ENCODE data around the gene RPL38. TPM values are rescaled to one million over a fixed set of nuclear protein-coding genes. Genes with fewer than 3 reads are reported as not detected.

The RPL38 gene
- total RNA-seq, 1 donor, result 400 TPM

DNA sequence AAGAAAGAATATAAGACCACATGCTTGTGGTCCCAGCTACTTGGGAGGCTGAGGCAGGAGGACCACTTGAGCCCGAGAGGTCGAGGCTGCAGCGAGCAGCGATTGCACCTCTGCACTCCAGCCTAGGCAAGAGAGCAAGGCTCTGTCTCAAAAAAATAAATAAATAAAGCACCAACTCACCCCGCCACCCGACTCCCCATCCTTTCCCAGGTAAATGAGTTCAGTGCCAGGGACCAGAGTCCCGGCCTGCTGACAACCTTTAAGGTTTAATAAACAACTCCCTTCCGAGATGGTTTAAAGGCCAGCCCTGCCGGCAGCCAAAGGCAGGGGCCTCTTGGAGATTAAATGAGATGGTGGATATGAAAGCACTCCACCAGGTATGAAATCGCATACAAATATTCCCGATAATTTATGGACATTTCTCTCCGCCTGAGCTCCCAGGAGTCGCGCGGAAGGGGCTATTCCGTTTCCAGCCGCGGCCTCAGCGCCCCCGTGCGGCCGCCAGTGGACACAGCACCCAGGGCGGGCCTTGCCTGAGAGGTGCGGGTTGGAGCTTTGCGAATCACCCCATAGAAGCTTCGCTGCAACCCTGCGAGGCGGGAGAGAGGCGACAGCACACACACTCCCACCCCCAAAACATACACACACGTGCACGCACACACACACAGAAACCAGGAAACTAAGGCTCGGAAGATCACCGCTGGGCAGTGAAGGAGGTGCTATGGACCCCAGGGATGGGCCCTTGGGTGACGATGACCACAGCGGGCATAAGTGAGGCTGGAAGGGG lies 4.0 kb upstream of the RPL38 start:
- DNase-seq (ENCODE audit: low read depth), result peak; percentile 43
- TF ChIP-seq, protein P1, sequence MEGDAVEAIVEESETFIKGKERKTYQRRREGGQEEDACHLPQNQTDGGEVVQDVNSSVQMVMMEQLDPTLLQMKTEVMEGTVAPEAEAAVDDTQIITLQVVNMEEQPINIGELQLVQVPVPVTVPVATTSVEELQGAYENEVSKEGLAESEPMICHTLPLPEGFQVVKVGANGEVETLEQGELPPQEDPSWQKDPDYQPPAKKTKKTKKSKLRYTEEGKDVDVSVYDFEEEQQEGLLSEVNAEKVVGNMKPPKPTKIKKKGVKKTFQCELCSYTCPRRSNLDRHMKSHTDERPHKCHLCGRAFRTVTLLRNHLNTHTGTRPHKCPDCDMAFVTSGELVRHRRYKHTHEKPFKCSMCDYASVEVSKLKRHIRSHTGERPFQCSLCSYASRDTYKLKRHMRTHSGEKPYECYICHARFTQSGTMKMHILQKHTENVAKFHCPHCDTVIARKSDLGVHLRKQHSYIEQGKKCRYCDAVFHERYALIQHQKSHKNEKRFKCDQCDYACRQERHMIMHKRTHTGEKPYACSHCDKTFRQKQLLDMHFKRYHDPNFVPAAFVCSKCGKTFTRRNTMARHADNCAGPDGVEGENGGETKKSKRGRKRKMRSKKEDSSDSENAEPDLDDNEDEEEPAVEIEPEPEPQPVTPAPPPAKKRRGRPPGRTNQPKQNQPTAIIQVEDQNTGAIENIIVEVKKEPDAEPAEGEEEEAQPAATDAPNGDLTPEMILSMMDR (IDR thresholded peaks at IDR 0.05; ENCODE audit: insufficient read depth, low read length), result peak; percentile 98
- no peak overlapping the region for H3K4me3 ChIP-seq (ENCODE audit: low read depth, low read length)

DNA sequence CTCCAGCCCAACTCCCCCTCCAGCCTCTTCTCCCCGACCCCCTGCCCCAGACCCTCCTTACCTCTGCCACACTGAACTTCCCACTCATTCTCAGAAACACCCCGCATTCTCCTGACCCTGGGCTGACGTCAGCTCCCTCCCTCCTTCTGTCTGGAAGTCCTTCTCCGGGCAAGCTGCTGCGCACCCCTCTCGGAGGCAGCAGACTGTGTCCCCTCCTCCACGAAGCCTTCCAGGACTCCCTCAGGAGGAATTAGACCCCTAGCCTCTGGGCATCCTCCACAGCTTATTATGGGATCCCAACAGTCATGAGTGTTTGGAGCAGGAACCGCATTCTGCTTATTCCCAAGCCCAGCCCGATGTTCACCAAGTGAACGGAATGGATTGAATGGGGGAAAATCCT lies 3.4 kb upstream of the RPL38 start:
- no peak overlapping the region for H3K4me3 ChIP-seq (ENCODE audit: low read depth, low read length)
- TF ChIP-seq, protein P1 (IDR thresholded peaks at IDR 0.05; ENCODE audit: insufficient read depth, low read length), result no peak
- no peak for DNase-seq (ENCODE audit: low read depth)

DNA sequence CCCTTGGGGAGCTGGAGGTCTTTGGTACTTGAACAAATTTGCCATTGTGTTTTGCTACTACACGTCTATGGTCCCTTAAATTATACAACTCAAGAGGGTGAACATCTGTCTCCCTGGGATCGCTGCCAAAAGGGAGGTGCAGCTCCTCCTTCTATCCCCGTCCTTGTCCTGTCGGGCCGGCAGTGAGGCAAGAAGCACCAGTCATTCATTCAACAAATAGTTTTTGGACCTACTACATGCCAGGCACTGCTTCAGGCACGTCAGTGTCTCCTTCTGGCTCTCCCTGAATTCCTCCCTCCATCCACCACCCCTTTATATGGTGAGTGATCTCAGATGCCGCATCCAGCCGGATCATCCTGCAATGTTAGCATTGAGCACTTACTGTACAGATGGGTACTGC lies 2.2 kb upstream of the RPL38 start:
- no peak overlapping the region for H3K4me3 ChIP-seq (ENCODE audit: low read depth, low read length)
- TF ChIP-seq, protein P1 (IDR thresholded peaks at IDR 0.05; ENCODE audit: insufficient read depth, low read length), result no peak
- DNase-seq (ENCODE audit: low read depth), result peak; percentile 40

DNA sequence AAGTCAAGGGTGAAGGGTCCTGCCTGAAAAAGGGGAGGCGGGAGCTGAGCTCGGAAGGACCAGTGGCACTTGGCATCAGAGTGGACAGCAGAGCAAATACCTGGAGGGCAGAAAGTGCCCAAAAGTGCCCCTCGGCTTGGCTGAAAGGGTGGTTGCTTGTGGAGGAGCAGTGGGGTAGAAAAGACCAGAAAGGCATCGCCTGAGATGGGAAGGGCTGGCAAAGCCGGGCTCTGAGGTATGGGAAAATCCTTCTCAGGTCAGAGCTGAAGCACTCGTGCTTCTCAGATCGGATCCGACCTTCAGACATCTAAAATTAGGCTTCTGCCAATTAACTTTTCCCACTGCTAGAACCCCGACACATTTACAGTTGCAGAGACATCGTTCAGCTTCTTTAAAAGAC lies 1.5 kb upstream of the RPL38 start:
- TF ChIP-seq, protein P1 (IDR thresholded peaks at IDR 0.05; ENCODE audit: insufficient read depth, low read length), result no peak
- H3K4me3 ChIP-seq (ENCODE audit: low read depth, low read length), result no peak overlapping the region
- DNase-seq (ENCODE audit: low read depth), result no peak

DNA sequence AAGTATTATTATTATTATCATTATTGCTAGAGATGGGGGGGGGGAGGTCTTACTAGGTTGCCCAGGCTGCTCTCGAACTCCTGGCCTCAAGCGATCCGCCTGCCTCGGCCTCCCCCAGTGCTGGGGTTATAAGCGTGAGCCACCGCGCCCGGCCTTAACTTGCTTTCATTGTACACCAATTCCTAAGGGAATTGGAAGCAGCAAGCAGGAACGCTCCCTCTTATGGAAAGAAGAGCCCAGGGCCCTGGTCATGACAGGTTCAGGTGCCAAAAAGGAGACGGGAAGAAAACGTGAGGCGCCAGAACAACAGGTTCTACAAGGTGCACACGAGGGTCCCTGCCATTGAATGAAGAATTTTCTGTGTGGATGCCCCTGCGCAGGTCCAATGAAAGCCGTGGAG lies 540 bp upstream of the RPL38 start:
- TF ChIP-seq, protein P1 (IDR thresholded peaks at IDR 0.05; ENCODE audit: insufficient read depth, low read length), result no peak
- H3K4me3 ChIP-seq (ENCODE audit: low read depth, low read length), result peak overlapping the region; percentile 44
- no peak for DNase-seq (ENCODE audit: low read depth)

DNA sequence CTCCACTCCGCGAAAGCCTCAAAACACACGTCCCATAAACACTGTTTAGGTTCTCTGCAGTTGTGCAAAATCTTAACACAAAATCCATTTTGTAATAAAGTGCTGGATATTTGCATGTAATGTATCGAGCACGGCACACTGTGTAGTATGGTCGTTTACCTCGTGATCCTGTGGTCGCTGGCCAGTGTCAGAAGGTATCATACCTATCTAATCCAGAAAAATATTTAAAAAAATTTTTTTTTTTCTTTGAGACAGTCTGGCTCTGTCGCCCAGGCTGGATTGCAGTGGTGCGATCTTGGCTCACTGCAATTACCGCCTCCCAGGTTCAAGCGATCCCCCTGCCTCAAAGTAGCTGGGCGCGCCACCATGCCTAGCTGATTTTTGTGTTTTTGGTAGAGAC lies 996 bp downstream of the RPL38 start:
- TF ChIP-seq, protein P1 (IDR thresholded peaks at IDR 0.05; ENCODE audit: insufficient read depth, low read length), result no peak
- H3K4me3 ChIP-seq (ENCODE audit: low read depth, low read length), result peak overlapping the region; percentile 77
- no peak for DNase-seq (ENCODE audit: low read depth)

DNA sequence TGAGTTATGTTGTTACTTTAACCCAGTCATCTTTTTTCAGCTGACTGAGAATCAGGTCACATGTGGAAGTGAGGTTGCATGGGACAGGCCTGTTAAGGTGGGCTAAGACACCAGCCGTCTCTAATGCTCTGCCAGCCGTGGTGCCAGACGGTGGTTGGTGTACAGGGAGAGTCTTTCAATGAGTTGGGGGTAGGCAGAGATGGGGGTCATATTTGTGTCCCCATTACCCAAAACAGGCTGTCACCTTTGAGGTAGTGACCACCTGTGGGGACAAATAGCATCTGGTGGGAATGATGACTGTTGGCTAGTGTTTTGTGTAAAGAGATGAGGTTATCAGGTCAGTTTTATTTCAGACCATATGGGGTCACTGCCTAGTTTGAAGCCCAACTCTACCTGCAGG lies 1.8 kb downstream of the RPL38 start:
- TF ChIP-seq, protein P1 (IDR thresholded peaks at IDR 0.05; ENCODE audit: insufficient read depth, low read length), result no peak
- DNase-seq (ENCODE audit: low read depth), result no peak
- H3K4me3 ChIP-seq (ENCODE audit: low read depth, low read length), result peak overlapping the region; percentile 77
